SIG-M5 treated with dmso at 0.1 percent for 504 hours (cell line): ENCODE measurements around the gene XRN1.

Experiments
- DNase-seq: peaks from one replicate; lab custom pipeline; 2025; ENCODE audit not compliant: unreplicated experiment; lab: John Stamatoyannopoulos, UW

Gene XRN1

GRCh38 chr3:142275856-142276255 lies 172.0 kb downstream of the XRN1 start:
- peak; percentile 89 for DNase-seq

- DNase-seq = no peak
Observed at GRCh38 chr3:142274908-142275307, 172.9 kb downstream of the XRN1 start.

- no peak for DNase-seq
Observed at GRCh38 chr3:142273501-142273900, 174.3 kb downstream of the XRN1 start.

- no peak for DNase-seq
Observed at GRCh38 chr3:142272200-142272891, 175.5 kb downstream of the XRN1 start.

GRCh38 chr3:142270407-142270806 lies 177.4 kb downstream of the XRN1 start:
- peak; percentile 67 for DNase-seq

GRCh38 chr3:142269767-142270166 lies 178.1 kb downstream of the XRN1 start:
- no peak for DNase-seq

- DNase-seq = no peak
Observed at GRCh38 chr3:142268426-142268825, 179.4 kb downstream of the XRN1 start.

- DNase-seq = no peak
Observed at GRCh38 chr3:142267269-142267668, 180.6 kb downstream of the XRN1 start.

GRCh38 chr3:142263112-142263511 lies 184.7 kb downstream of the XRN1 start:
- DNase-seq = no peak

GRCh38 chr3:142259359-142259758 lies 188.5 kb downstream of the XRN1 start:
- no peak for DNase-seq

- no peak for DNase-seq
Observed at GRCh38 chr3:142256712-142257333, 191.0 kb downstream of the XRN1 start.
